Testis (tissue), 3 donors: Measurements from ENCODE around the gene PGAM1. TPM values are rescaled to one million over a fixed set of nuclear protein-coding genes. Genes with fewer than 3 reads are reported as not detected.
"Not testable (repeated sequence)": the region's sequence is repeated elsewhere in the genome, so short reads cannot be mapped to it uniquely, and the experiment has no call there.

ENCODE experiments used
- DNase-seq: peaks from one replicate; pipeline ENCODE4 v3.0.0-alpha.2; 2019
- H3K27ac ChIP-seq, 2 donors: fragments of 200-600 bp; sonication (generic); one replicate each; pipeline ENCODE4 v1.5.1; 2019
- H3K27me3 ChIP-seq: fragments of 200-600 bp; sonication (generic); one replicate; pipeline ENCODE4 v1.5.1; 2019
- H3K36me3 ChIP-seq: fragments of 200-600 bp; sonication (generic); one replicate; pipeline ENCODE4 v1.5.1; 2017; ENCODE audit warnings: low read depth; ENCODE audit errors: missing control alignments
- H3K4me1 ChIP-seq: fragments of 200-600 bp; sonication (generic); one replicate; pipeline ENCODE4 v1.5.1; 2019
- H3K4me3 ChIP-seq, 2 donors: fragments of 200-600 bp; sonication (generic); one replicate each; pipeline ENCODE4 v1.5.1; 2017 to 2019
- H3K9me3 ChIP-seq: fragments of 200-600 bp; sonication (generic); one replicate; pipeline ENCODE4 v1.5.1; 2017
- CTCF ChIP-seq, 3 experiments: fragments of 450-650 bp in 2 of 3; fragments of 200-600 bp in 1 of 3; sonication (generic) in 1 of 3; IDR thresholded peaks; one replicate each; pipeline ENCODE4 v1.5.1; 2016 to 2019; ENCODE audit warnings: antibody characterized with exemption in 3 of 3, mild to moderate bottlenecking in 2 of 3, moderate library complexity in 1 of 3
- POLR2A ChIP-seq: fragments of 450-650 bp; IDR thresholded peaks from one replicate; pipeline ENCODE4 v1.6.1; 2017; ENCODE audit warnings: antibody characterized with exemption, mild to moderate bottlenecking, moderate library complexity
- WGBS, 2 donors: methylation state at CpG; one replicate each; pipeline ENCODE4 v1.1.5; 2018; 5-methylcytosine and 5-hydroxymethylcytosine counted together
- intact Hi-C: fragments of 100-400 bp; cut with DNase I; formaldehyde crosslinking; loops from one replicate; pipeline ENCODE4 v1.15.1; 2023; ENCODE audit warnings: low total_unique reads
- polyA plus RNA-seq: library from polyadenylated mRNA; stranded (reverse); fragments of 350-450 nt; fragmentation: Illumina TruSeq; extraction: RNeasy Lipid Tissue Mini Kit (QIAGEN cat#74804); gene quantifications from one replicate; pipeline ENCODE4 v1.2.3, GENCODE V29; 2014; ENCODE audit warnings: low read depth, low replicate concordance; ENCODE audit not compliant: insufficient read depth
- total RNA-seq, 2 donors: library from RNA; depleted of rRNA; stranded (reverse); fragments of >200 nt; gene quantifications; one replicate each; pipeline ENCODE4 v1.2.3, GENCODE V29; 2016

Gene PGAM1
- total and polyA plus RNA-seq, 3 donors from 2014 or later: 238 to 279 (median 244) TPM

- H3K27ac ChIP-seq: no peak overlapping the region
- DNase-seq: no peak
Measured at GRCh38 chr10:97465982-97466381, 40.0 kb downstream of the PGAM1 start.

DNA sequence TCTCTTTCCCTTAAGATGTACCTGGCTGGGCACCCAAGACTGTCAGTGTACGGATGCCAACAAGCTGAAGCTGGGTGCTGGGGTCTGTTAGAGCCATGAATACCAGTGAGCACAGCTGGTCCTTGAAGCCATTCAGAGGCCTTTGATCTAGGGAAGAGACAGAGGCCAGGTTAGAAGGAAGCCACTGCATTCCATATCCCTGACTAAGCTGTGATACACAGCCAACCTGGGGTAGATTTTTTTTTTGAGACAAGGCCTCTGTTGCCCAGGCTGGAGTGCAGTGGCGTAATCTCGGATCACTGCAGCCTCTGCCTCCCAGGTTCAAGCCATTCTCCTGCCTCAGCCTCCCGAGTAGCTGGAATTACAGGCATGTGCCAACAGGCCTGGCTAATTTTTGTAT is 40.8 kb downstream of the PGAM1 start:
- Histone ChIP-seq H3K27me3 (no peaks in the 10 kb centered on the region), H3K4me1 (no peaks in the 10 kb centered on the region), H3K36me3 (no peaks in the 10 kb centered on the region), H3K27ac (no peak overlapping the region), H3K4me3 (no peak overlapping the region), H3K9me3 (no peaks in the 10 kb centered on the region)
- DNase-seq: no peak
- WGBS, 2 donors: 85 to 93% methylated on average over 1 to 4 of the region's 4 CpGs
- intact Hi-C loops: loop anchor here (10.0 kb wide), 1 partner anchor 78 kb away; no protein-coding TSS in a partner anchor
- TF ChIP-seq POLR2A (no peak), CTCF (IDR thresholded peaks at IDR 0.05) (no peak)

More at GRCh38 chr10:97465982-97466381, 40.0 kb downstream of the PGAM1 start:
- Histone ChIP-seq H3K27me3 (no peaks in the 10 kb centered on the region), H3K4me1 (no peaks in the 10 kb centered on the region), H3K36me3 (no peaks in the 10 kb centered on the region), H3K4me3 (no peak overlapping the region), H3K9me3 (no peaks in the 10 kb centered on the region)
- TF ChIP-seq POLR2A (no peak), CTCF (IDR thresholded peaks at IDR 0.05) (no peak)
- intact Hi-C loops: loop anchor here (10.0 kb wide), 1 partner anchor 79 kb away; no protein-coding TSS in a partner anchor
- WGBS, 2 donors: 57 to 79% methylated on average over 7 of the region's 7 CpGs

GRCh38 chr10:97468162-97468561 is 42.2 kb downstream of the PGAM1 start:
- 70 to 84% methylated on average over 3 of the region's 3 CpGs for WGBS, 2 donors
- H3K27me3 ChIP-seq: no peaks in the 10 kb centered on the region
- no peaks in the 10 kb centered on the region for H3K4me1 ChIP-seq
- TF ChIP-seq POLR2A: no peak
- intact Hi-C loops: loop anchor here (10.0 kb wide), 1 partner anchor 77 kb away; no protein-coding TSS in a partner anchor
- no peak overlapping the region for H3K4me3 ChIP-seq
- H3K9me3 ChIP-seq: no peaks in the 10 kb centered on the region
- H3K27ac ChIP-seq: no peak overlapping the region
- no peak for DNase-seq
- no peaks in the 10 kb centered on the region for H3K36me3 ChIP-seq

DNA sequence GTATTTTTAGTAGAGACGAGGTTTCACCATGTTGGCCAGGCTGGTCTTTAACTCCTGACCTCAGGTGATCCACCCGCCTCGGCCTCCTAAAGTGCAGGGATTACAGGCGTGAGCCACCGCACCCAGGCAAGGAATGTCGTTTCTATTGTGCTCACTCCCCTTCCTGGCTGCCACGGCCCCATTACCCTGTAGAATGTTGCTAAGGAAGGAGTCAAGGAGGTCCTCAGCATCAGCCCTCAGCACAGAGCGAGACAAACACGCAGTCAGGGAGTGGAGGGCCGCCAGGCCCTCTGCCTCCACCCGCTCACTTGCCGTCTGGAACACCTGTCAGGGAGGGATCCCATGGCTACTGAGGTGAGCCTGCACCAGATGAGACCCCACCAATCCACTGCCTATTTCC is 42.8 kb downstream of the PGAM1 start:
- not testable (repeated sequence) for H3K4me1 ChIP-seq, DNase-seq, H3K36me3 ChIP-seq, H3K4me3 ChIP-seq, H3K27me3 ChIP-seq, H3K27ac ChIP-seq, H3K9me3 ChIP-seq
- intact Hi-C loops: loop anchor here (10.0 kb wide), 1 partner anchor 76 kb away; no protein-coding TSS in a partner anchor
- 92 to 96% methylated on average over 8 to 12 of the region's 12 CpGs for WGBS, 2 donors

- Histone ChIP-seq H3K4me3 (no peak overlapping the region), H3K4me1 (peaks cover 19% of the 10 kb centered on the region), H3K9me3 (no peaks in the 10 kb centered on the region), H3K36me3 (peaks cover 7% of the 10 kb centered on the region), H3K27ac (peak overlapping the region; percentile 4 to 32), H3K27me3 (no peaks in the 10 kb centered on the region)
- TF ChIP-seq POLR2A (no peak), CTCF (IDR thresholded peaks at IDR 0.05) (no peak)
- intact Hi-C loops: no loop called here
- WGBS, 2 donors: 91 to 93% methylated on average over 4 of the region's 4 CpGs
- no peak for DNase-seq
Measured at GRCh38 chr10:97474918-97475317, 48.9 kb downstream of the PGAM1 start.

DNA sequence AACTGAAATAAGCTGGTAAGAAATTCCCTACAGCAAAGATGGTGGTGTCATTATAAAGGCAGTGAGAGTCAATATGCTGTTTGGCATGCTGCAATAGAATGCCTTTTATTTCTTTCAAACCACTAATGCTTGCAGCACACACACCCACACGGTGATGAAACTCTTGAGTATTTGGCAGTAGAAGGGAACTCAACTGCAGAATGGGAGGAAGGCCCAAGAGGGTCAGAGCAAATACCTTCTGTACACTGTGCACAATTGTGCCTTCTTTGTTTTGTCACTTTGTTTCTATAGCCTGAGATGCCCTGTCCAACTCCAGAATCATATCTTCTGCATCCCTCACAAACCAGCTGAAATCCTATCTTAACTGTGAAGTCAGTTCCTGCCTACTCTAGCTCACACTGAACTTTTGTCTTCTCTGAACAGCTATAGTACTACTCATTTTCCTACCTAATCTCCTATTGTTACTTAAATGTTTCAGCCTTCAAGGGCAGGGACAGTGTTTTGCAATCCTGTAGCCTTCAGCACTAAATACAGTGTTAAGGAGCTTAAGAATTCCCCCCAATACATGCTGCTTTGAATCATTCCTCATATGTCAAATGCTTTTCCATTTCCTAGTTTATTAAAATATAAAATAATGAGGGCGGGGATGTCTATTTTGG is 50.1 kb downstream of the PGAM1 start:
- Histone ChIP-seq H3K36me3 (peaks cover 7% of the 10 kb centered on the region), H3K4me3 (no peak overlapping the region), H3K9me3 (no peaks in the 10 kb centered on the region), H3K27ac (peak overlapping the region; percentile 6 to 53), H3K27me3 (no peaks in the 10 kb centered on the region), H3K4me1 (peaks cover 19% of the 10 kb centered on the region)
- TF ChIP-seq CTCF (IDR thresholded peaks at IDR 0.05) (no peak), POLR2A (no peak)
- DNase-seq: peak; percentile 76
- 52 to 77% methylated on average over 2 of the region's 2 CpGs for WGBS, 2 donors
- intact Hi-C loops: no loop called here

GRCh38 chr10:97479410-97479809 is 53.4 kb downstream of the PGAM1 start:
- intact Hi-C loops, H3K9me3 ChIP-seq, DNase-seq, H3K36me3 ChIP-seq, H3K27ac ChIP-seq, H3K27me3 ChIP-seq, H3K4me3 ChIP-seq: not testable (repeated sequence)
- peaks cover 19% of the 10 kb centered on the region for H3K4me1 ChIP-seq
- 89 to 92% methylated on average over 4 of the region's 4 CpGs for WGBS, 2 donors
